A673 (cell line): ENCODE data around the gene TFCP2L1.

ENCODE experiments used
- CTCF ChIP-seq: fragments of 300-800, 200-600 bp; sonication (generic); conservative IDR thresholded peaks from 2 replicates; pipeline ENCODE4 v1.5.1; 2017; ENCODE audit warnings: low read depth, mild to moderate bottlenecking, antibody characterized with exemption, low read length, moderate library complexity, mixed read lengths
- EZH2 ChIP-seq: fragments of 200-600 bp; sonication (generic); IDR thresholded peaks from 2 replicates; pipeline ENCODE4 v1.6.1; 2017; ENCODE audit warnings: borderline replicate concordance, low read depth, mild to moderate bottlenecking, mixed read lengths, antibody characterized with exemption, low read length; ENCODE audit not compliant: poor library complexity, severe bottlenecking

- TF ChIP-seq CTCF = no peak
- no peak for TF ChIP-seq EZH2
Observed at GRCh38 chr2:121242976-121243375, 42.0 kb downstream of the TFCP2L1 start.
